Neutrophil (primary cell): ENCODE results near the gene HPGD.

Experiments used
- H3K27ac ChIP-seq: fragments of 200-600 bp; sonication (generic); 2 replicates; pipeline ENCODE4 v1.5.1; 2016; ENCODE audit warnings: mild to moderate bottlenecking, moderate library complexity
- H3K27me3 ChIP-seq: fragments of 200-600 bp; sonication (generic); 2 replicates; pipeline ENCODE4 v1.6.0; 2016; ENCODE audit warnings: mild to moderate bottlenecking
- H3K36me3 ChIP-seq: fragments of 200-600 bp; sonication (generic); 2 replicates; pipeline ENCODE4 v1.5.1; 2017
- H3K4me1 ChIP-seq, 2 experiments: fragments of 200-600 bp in 1 of 2; sonication (generic) in 1 of 2; 1 replicate in 1 of 2; 2 replicates in 1 of 2; pipeline versions ENCODE4 v1.5.1 to v1.6.1; 2013 to 2016; ENCODE audit warnings: low read depth in 1 of 2, low read length in 1 of 2, mild to moderate bottlenecking in 1 of 2, moderate library complexity in 1 of 2; ENCODE audit not compliant: control insufficient read depth in 1 of 2, insufficient read depth in 1 of 2
- H3K4me3 ChIP-seq, 2 experiments: fragments of 200-600 bp in 1 of 2; sonication (generic) in 1 of 2; 1 replicate in 1 of 2; 2 replicates in 1 of 2; pipeline ENCODE4 v1.5.1; 2013 to 2016; ENCODE audit warnings: low read depth in 1 of 2, low read length in 1 of 2, mild to moderate bottlenecking in 1 of 2, moderate library complexity in 1 of 2
- H3K9me3 ChIP-seq: fragments of 200-600 bp; sonication (generic); 2 replicates; pipeline ENCODE4 v1.5.1; 2016
- TF ChIP-seq, protein P1 (sequence below): fragments of 200-600 bp; sonication (generic); IDR thresholded peaks from 2 replicates; pipeline ENCODE4 v1.5.1; 2016; ENCODE audit warnings: antibody characterized with exemption

HPGD gene

GRCh38 chr4:174461466-174462106, 60.7 kb downstream of the HPGD start:
- no peak overlapping the region for H3K27ac ChIP-seq
- no peak overlapping the region for H3K4me3 ChIP-seq
- no peaks in the 10 kb centered on the region for H3K9me3 ChIP-seq
- H3K36me3 ChIP-seq, result no peaks in the 10 kb centered on the region
- H3K4me1 ChIP-seq, result no peaks in the 10 kb centered on the region
- no peaks in the 10 kb centered on the region for H3K27me3 ChIP-seq
- TF ChIP-seq, protein P1, sequence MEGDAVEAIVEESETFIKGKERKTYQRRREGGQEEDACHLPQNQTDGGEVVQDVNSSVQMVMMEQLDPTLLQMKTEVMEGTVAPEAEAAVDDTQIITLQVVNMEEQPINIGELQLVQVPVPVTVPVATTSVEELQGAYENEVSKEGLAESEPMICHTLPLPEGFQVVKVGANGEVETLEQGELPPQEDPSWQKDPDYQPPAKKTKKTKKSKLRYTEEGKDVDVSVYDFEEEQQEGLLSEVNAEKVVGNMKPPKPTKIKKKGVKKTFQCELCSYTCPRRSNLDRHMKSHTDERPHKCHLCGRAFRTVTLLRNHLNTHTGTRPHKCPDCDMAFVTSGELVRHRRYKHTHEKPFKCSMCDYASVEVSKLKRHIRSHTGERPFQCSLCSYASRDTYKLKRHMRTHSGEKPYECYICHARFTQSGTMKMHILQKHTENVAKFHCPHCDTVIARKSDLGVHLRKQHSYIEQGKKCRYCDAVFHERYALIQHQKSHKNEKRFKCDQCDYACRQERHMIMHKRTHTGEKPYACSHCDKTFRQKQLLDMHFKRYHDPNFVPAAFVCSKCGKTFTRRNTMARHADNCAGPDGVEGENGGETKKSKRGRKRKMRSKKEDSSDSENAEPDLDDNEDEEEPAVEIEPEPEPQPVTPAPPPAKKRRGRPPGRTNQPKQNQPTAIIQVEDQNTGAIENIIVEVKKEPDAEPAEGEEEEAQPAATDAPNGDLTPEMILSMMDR, result no peak

DNA sequence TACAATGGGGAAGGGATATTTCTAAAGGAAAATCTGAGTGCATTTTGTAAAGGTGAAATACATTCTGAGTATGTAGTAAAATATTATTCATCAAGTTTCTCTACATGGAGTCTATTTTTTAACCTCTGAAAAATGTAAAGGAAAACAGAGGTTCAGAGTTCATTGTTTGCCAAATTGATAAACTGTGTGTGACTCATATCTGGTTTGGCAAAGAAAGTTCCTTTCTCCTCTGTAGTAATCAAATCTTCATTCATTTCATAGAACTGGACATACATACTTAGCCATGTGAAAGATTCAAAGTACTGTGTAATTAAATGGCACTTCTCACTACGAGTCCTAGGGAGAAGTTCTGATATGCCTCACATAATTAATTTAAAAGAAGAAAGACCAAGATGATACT, 61.6 kb downstream of the HPGD start:
- no peak overlapping the region for H3K4me3 ChIP-seq
- TF ChIP-seq, protein P1, result no peak
- no peaks in the 10 kb centered on the region for H3K36me3 ChIP-seq
- H3K27ac ChIP-seq, result no peak overlapping the region
- H3K27me3 ChIP-seq, result no peaks in the 10 kb centered on the region
- H3K4me1 ChIP-seq, result no peaks in the 10 kb centered on the region
- H3K9me3 ChIP-seq, result no peaks in the 10 kb centered on the region

DNA sequence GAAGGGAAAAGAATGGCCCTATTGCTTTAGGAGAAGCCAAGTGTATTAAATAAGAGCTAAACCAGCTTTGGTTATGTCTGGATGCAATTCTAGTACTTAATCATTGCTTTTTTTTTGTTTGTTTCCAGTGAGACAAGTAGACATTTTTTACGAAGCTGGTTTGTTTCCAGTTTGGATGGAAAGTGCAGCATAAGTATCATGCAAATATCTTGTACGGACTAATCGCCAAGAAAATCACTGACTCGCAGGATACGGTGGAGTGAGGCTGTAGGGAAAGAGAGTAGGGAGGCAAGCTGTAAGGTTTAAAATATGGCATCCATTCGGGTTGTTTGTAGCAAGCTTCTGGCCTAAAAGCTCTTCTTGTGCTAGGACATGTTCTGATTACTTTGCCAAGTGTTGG, 64.8 kb downstream of the HPGD start:
- Histone ChIP-seq H3K9me3 (no peaks in the 10 kb centered on the region), H3K36me3 (no peaks in the 10 kb centered on the region), H3K4me3 (no peak overlapping the region), H3K27me3 (no peaks in the 10 kb centered on the region), H3K27ac (no peak overlapping the region), H3K4me1 (no peaks in the 10 kb centered on the region)
- TF ChIP-seq, protein P1, result no peak

GRCh38 chr4:174454815-174455473, 67.3 kb downstream of the HPGD start:
- no peaks in the 10 kb centered on the region for H3K4me1 ChIP-seq
- H3K36me3 ChIP-seq, result no peaks in the 10 kb centered on the region
- H3K27ac ChIP-seq, result no peak overlapping the region
- TF ChIP-seq, protein P1, result no peak
- no peak overlapping the region for H3K4me3 ChIP-seq
- H3K27me3 ChIP-seq, result no peaks in the 10 kb centered on the region
- H3K9me3 ChIP-seq, result no peaks in the 10 kb centered on the region

GRCh38 chr4:174451718-174452296, 70.5 kb downstream of the HPGD start:
- no peaks in the 10 kb centered on the region for H3K36me3 ChIP-seq
- H3K4me3 ChIP-seq, result no peak overlapping the region
- no peak overlapping the region for H3K27ac ChIP-seq
- H3K27me3 ChIP-seq, result no peaks in the 10 kb centered on the region
- H3K9me3 ChIP-seq, result no peaks in the 10 kb centered on the region
- TF ChIP-seq, protein P1, result no peak
- H3K4me1 ChIP-seq, result no peaks in the 10 kb centered on the region
